ENCODE data around the gene BCAN. TPM values are rescaled to one million over a fixed set of nuclear protein-coding genes. Genes with fewer than 3 reads are reported as not detected.

BCAN gene
- total RNA-seq, 1 experiment from 2014 or later, result 3.6 TPM

DNA sequence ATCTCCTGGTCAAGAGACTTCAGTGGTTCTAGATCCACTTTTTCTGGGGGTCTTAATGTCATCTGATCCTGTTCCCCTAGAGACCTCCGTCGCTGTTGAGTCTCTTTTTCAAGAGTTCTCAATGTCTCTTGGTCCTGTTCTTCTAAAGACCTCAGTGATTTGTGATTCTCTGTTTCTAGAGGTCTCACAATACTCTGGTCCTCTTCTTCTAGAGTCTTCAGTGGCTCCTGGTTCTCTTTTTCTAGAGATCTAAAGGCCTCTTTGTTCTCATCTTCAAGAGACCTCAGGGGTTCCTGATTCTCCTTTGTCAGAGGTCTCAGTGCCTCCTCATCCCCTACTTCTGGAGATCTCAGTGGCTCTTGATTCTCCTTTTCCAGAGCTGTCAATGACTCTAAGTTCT is 29.9 kb downstream of the BCAN start:
- ChIA-PET CTCF (interaction anchor here (1.0 to 1.4 kb wide), 2 partner anchors 10 to 52 kb away, joined by 3 read pairs; partner anchors contain the start of gene HAPLN2), POLR2A (interaction anchor here (1.8 kb wide), 1 partner anchor 10 kb away, joined by 5 read pairs; no protein-coding TSS in a partner anchor)
- ATAC-seq, result no peak

More for the DNA sequence above, 29.9 kb downstream of the BCAN start:
- Mint-ChIP-seq H3K27ac (no peak overlapping the region), H3K9me3 (peaks cover 11% of the 10 kb centered on the region), H3K4me3 (no peak overlapping the region), H3K27me3 (ENCODE audit: low read depth) (peaks cover 10% of the 10 kb centered on the region), H3K36me3 (peaks cover 27% of the 10 kb centered on the region), H3K4me1 (peaks cover 86% of the 10 kb centered on the region)
- DNase-seq (ENCODE audit: low spot score), result no peak
- no peak for TF ChIP-seq ZNF317 (CRISPR knock-in tag; IDR thresholded peaks at IDR 0.05; ENCODE audit: borderline replicate concordance, low read depth)
- TF ChIP-seq TCF7 (CRISPR knock-in tag; IDR thresholded peaks at IDR 0.05; ENCODE audit: low read depth), result no peak
- TF ChIP-seq, protein P1, sequence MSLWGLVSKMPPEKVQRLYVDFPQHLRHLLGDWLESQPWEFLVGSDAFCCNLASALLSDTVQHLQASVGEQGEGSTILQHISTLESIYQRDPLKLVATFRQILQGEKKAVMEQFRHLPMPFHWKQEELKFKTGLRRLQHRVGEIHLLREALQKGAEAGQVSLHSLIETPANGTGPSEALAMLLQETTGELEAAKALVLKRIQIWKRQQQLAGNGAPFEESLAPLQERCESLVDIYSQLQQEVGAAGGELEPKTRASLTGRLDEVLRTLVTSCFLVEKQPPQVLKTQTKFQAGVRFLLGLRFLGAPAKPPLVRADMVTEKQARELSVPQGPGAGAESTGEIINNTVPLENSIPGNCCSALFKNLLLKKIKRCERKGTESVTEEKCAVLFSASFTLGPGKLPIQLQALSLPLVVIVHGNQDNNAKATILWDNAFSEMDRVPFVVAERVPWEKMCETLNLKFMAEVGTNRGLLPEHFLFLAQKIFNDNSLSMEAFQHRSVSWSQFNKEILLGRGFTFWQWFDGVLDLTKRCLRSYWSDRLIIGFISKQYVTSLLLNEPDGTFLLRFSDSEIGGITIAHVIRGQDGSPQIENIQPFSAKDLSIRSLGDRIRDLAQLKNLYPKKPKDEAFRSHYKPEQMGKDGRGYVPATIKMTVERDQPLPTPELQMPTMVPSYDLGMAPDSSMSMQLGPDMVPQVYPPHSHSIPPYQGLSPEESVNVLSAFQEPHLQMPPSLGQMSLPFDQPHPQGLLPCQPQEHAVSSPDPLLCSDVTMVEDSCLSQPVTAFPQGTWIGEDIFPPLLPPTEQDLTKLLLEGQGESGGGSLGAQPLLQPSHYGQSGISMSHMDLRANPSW (CRISPR knock-in tag; conservative IDR thresholded peaks at IDR 0.05; ENCODE audit: low read depth), result no peak
- TF ChIP-seq ZNF396 (CRISPR knock-in tag; IDR thresholded peaks at IDR 0.05; ENCODE audit: borderline replicate concordance), result no peak
- TF ChIP-seq, protein P2, sequence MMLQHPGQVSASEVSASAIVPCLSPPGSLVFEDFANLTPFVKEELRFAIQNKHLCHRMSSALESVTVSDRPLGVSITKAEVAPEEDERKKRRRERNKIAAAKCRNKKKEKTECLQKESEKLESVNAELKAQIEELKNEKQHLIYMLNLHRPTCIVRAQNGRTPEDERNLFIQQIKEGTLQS (CRISPR knock-in tag; conservative IDR thresholded peaks at IDR 0.05), result no peak
- no peak for TF ChIP-seq EMX1 (CRISPR knock-in tag; IDR thresholded peaks at IDR 0.05)
- TF ChIP-seq, protein P3, sequence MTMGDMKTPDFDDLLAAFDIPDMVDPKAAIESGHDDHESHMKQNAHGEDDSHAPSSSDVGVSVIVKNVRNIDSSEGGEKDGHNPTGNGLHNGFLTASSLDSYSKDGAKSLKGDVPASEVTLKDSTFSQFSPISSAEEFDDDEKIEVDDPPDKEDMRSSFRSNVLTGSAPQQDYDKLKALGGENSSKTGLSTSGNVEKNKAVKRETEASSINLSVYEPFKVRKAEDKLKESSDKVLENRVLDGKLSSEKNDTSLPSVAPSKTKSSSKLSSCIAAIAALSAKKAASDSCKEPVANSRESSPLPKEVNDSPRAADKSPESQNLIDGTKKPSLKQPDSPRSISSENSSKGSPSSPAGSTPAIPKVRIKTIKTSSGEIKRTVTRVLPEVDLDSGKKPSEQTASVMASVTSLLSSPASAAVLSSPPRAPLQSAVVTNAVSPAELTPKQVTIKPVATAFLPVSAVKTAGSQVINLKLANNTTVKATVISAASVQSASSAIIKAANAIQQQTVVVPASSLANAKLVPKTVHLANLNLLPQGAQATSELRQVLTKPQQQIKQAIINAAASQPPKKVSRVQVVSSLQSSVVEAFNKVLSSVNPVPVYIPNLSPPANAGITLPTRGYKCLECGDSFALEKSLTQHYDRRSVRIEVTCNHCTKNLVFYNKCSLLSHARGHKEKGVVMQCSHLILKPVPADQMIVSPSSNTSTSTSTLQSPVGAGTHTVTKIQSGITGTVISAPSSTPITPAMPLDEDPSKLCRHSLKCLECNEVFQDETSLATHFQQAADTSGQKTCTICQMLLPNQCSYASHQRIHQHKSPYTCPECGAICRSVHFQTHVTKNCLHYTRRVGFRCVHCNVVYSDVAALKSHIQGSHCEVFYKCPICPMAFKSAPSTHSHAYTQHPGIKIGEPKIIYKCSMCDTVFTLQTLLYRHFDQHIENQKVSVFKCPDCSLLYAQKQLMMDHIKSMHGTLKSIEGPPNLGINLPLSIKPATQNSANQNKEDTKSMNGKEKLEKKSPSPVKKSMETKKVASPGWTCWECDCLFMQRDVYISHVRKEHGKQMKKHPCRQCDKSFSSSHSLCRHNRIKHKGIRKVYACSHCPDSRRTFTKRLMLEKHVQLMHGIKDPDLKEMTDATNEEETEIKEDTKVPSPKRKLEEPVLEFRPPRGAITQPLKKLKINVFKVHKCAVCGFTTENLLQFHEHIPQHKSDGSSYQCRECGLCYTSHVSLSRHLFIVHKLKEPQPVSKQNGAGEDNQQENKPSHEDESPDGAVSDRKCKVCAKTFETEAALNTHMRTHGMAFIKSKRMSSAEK (CRISPR knock-in tag; IDR thresholded peaks at IDR 0.05; ENCODE audit: borderline replicate concordance), result no peak
- no peak for TF ChIP-seq ATF1 (CRISPR knock-in tag; IDR thresholded peaks at IDR 0.05)
- no peak for TF ChIP-seq OVOL2 (CRISPR knock-in tag; IDR thresholded peaks at IDR 0.05; ENCODE audit: borderline replicate concordance)
- TF ChIP-seq ELF4 (CRISPR knock-in tag; IDR thresholded peaks at IDR 0.05; ENCODE audit: low read depth), result no peak
- no peak for TF ChIP-seq CREB1 (CRISPR knock-in tag; IDR thresholded peaks at IDR 0.05)
- TF ChIP-seq, protein P4, sequence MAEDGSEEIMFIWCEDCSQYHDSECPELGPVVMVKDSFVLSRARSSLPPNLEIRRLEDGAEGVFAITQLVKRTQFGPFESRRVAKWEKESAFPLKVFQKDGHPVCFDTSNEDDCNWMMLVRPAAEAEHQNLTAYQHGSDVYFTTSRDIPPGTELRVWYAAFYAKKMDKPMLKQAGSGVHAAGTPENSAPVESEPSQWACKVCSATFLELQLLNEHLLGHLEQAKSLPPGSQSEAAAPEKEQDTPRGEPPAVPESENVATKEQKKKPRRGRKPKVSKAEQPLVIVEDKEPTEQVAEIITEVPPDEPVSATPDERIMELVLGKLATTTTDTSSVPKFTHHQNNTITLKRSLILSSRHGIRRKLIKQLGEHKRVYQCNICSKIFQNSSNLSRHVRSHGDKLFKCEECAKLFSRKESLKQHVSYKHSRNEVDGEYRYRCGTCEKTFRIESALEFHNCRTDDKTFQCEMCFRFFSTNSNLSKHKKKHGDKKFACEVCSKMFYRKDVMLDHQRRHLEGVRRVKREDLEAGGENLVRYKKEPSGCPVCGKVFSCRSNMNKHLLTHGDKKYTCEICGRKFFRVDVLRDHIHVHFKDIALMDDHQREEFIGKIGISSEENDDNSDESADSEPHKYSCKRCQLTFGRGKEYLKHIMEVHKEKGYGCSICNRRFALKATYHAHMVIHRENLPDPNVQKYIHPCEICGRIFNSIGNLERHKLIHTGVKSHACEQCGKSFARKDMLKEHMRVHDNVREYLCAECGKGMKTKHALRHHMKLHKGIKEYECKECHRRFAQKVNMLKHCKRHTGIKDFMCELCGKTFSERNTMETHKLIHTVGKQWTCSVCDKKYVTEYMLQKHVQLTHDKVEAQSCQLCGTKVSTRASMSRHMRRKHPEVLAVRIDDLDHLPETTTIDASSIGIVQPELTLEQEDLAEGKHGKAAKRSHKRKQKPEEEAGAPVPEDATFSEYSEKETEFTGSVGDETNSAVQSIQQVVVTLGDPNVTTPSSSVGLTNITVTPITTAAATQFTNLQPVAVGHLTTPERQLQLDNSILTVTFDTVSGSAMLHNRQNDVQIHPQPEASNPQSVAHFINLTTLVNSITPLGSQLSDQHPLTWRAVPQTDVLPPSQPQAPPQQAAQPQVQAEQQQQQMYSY (CRISPR knock-in tag; IDR thresholded peaks at IDR 0.05), result no peak
- TF ChIP-seq, protein P5, sequence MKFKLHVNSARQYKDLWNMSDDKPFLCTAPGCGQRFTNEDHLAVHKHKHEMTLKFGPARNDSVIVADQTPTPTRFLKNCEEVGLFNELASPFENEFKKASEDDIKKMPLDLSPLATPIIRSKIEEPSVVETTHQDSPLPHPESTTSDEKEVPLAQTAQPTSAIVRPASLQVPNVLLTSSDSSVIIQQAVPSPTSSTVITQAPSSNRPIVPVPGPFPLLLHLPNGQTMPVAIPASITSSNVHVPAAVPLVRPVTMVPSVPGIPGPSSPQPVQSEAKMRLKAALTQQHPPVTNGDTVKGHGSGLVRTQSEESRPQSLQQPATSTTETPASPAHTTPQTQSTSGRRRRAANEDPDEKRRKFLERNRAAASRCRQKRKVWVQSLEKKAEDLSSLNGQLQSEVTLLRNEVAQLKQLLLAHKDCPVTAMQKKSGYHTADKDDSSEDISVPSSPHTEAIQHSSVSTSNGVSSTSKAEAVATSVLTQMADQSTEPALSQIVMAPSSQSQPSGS (CRISPR knock-in tag; IDR thresholded peaks at IDR 0.05; ENCODE audit: borderline replicate concordance, low read depth), result no peak
- TF ChIP-seq ZBTB21 (CRISPR knock-in tag; IDR thresholded peaks at IDR 0.05; ENCODE audit: borderline replicate concordance), result no peak
